Amygdala (tissue), 56 donors: ENCODE results near the gene CHST11.
A peak's percentile ranks its signal among the peaks of the same experiment; 100 is the strongest.
"Not testable (repeated sequence)": the region's sequence is repeated elsewhere in the genome, so short reads cannot be mapped to it uniquely, and the experiment has no call there.

Experiments
- DNase-seq, 56 donors: peaks; one replicate each; lab custom pipeline; 2025; lab: John Stamatoyannopoulos, UW

The CHST11 gene

GRCh38 chr12:104741497-104742367, 285.0 kb downstream of the CHST11 start:
- DNase-seq: no peak

GRCh38 chr12:104742551-104743201, 285.9 kb downstream of the CHST11 start:
- DNase-seq: peak in 52 of 56 donors; percentile 11 to 94 (median 68)

DNA sequence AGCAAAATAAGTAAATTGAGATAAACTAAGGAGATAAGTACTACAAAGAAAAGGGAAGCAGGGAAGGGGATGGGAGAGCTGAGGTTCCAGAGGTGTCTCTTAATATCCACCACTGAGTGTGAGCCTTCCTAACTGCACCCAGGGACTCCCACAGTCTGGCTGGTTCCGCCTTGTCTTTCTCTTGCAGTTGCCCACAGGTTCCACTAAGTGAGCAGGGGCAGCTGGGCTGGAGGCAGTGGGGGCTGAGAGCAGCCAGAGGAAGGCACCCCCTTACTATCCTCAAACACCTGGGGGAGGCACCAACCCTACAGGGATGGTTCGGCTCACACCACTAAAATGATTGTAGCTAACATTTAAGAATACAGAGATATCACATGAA, 286.4 kb downstream of the CHST11 start:
- peak in 1 of 56 donors; percentile 7 for DNase-seq

DNA sequence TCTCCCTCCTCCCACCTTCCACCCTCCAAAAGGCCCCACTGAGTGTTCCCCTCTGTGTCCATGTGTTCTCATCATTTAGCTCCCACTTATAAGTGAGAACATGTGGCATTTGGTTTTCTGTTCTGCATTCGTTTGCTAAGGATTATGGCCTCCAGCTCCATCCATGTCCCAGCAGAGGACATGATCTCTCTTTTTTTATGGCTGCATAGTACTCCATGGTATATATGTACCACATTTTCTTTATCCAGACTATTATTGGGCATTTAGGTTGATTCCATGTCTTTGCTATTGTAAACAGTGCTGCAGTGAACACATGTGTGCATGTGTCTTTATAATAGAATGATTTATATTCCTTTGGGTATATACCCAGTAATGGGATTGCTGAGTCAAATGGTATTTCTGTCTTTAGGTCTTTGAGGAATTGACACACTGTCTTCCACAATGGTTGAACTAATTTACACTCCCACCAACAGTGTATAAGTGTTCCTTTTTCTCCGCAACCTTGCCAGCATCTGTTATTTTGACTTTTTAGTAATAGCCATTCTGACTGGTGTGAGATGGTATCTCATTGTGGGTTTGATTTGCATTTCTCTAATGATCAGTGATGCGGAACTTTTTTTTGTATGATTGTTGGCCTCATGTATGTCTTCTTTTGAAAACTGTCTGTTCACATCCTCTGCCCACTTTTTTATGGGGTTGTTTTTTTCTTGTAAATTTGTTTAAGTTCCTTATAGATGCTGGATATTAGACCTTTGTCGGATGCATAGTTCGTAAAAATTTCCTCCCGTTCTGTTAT, 287.2 kb downstream of the CHST11 start:
- DNase-seq: not testable (repeated sequence)

DNA sequence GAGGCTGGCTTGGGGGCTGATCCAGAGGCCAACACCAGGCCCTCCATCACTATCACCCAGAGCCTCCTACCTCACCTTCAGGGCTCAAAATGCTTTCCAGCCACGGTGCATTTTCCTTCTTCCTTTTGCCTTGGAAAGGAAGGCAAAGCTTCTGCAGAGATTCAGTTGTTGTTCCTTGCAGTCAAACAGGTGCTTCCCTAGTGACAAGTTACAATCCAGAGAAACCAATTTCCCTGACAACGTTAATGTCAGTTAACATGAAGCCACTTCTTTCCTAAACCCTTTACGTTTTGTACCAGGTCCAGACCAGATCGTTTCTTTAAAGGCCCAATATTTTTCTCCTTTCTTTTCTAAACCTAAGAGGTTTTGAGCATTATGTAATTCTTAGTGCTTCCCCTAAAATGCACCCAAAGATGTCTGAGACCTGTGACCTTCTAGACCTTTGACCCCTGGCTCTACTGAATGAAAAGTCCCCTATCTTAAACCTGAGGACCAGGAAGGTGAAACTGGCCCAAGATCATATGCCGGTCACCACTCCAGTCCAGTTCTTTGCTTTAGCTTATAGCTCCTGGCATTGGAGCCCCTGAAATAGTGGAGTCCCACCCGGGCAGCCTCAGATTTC, 289.8 kb downstream of the CHST11 start:
- no peak for DNase-seq

DNA sequence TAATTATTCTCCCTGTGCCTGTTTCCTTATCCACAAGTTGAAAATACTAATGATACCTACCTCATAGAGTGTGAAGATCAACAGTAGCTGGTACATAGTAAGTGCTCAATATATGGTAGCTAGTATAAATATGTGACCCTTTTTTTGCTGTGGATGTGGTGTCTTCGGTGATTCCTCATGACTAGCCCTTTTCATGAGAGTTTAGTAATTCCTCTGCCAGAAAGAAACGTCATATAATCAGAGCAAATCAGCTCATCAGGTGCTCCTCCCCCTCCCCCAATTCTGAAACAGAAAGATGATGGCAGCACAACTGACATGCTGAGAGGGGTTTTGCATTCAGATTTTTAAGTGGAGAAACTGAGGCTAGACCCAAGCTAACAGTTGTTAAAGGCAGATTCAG, 290.6 kb downstream of the CHST11 start:
- no peak for DNase-seq

GRCh38 chr12:104747955-104748354, 291.2 kb downstream of the CHST11 start:
- DNase-seq: peak in 2 of 56 donors; percentile 12 to 28

DNA sequence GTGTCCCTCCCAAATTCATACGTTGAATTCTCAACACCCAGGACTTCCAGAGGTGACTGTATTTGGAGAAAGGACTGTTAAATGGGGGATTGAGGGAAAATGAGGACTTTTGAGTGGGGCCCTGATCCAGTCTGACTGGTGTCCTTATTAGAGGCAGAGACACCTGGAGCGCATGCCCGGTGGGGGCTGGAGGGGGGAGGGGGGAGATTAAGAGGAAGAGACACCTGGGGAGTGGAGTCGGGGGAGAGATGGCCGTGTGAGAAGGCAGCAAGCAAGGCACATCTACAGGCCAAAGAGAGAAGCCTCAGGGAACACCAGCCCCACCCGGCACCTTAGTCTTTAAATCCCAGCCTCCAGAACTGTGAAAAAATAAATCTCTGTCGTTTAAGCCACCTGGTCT, 291.6 kb downstream of the CHST11 start:
- no peak for DNase-seq

- no peak for DNase-seq
Measured at GRCh38 chr12:104748790-104749189, 292.0 kb downstream of the CHST11 start.

- DNase-seq: no peak
Measured at GRCh38 chr12:104749545-104749944, 292.8 kb downstream of the CHST11 start.

GRCh38 chr12:104750061-104750460, 293.3 kb downstream of the CHST11 start:
- peak in 3 of 56 donors; percentile 6 to 40 (median 29) for DNase-seq

GRCh38 chr12:104751120-104751519, 294.4 kb downstream of the CHST11 start:
- DNase-seq: no peak

DNA sequence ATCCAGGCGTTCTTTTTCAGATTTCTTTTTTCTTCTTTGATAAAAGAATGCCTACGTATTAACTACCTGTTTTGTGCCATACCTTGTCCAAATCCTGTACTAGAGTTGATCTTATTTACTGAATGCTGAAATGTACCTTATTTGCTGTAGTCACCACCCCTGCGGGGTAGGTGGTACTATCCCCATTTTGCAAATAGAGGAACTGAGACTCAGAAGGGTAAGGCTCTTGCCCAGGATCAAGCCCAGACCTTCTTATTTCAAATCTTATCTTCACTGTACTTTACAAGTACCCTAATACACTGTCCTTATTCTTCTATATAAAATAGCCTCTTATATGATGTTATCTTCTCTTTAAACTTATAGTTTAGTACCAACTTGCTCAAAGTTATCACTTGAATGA, 294.8 kb downstream of the CHST11 start:
- no peak for DNase-seq

- DNase-seq: no peak
Measured at GRCh38 chr12:104752016-104752415, 295.3 kb downstream of the CHST11 start.

DNA sequence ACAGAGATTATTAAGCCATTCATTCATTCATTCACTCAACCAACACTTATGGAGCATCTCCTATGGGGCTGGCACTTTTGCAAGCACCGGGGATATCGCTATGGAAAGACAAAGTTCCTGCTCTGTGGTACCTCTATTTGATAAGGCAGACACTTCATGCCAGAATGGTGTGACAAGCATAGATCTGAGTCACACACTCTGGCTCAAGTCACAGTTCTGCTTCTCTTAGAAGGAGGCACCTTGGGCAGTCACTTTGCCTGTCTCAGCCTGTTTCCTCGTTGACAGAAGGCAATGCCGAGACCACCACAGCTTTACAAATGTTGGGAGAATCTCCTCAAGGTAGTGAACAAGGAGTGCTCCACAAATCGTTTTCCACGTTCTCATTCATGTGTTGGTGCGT, 296.1 kb downstream of the CHST11 start:
- no peak for DNase-seq

DNA sequence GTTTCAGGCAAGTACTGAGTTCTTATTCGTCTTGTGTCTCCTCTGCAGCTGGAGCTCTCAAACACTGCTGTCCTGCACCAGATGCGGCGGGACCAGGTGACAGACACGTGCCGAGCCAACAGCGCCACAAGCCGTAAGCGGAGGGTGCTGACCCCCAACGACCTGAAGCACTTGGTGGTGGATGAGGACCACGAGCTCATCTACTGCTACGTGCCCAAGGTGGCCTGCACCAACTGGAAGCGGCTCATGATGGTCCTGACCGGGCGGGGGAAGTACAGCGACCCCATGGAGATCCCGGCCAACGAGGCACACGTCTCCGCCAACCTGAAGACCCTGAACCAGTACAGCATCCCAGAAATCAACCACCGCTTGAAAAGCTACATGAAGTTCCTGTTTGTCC, 300.2 kb downstream of the CHST11 start:
- no peak for DNase-seq

DNA sequence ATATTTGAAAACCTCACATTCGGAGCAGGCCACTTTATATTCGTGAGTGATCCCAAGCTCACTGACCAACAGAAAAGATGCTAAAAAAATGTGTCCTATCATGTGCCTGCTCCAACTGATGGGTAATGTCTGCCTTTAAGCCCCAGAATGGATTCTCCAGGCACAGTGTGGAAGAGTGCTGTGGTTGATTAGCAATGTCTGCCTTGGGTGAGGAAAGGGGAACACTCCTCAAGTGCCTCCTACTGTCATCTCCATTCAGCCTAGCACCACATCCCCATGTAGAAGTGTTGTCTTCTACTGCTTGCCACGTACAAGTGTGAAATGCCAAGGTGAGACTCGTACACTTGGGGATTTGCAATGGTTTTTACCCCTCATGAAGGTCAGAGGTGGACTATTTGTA, 302.0 kb downstream of the CHST11 start:
- DNase-seq: no peak

- DNase-seq: no peak
Measured at GRCh38 chr12:104761091-104761490, 304.3 kb downstream of the CHST11 start.

DNA sequence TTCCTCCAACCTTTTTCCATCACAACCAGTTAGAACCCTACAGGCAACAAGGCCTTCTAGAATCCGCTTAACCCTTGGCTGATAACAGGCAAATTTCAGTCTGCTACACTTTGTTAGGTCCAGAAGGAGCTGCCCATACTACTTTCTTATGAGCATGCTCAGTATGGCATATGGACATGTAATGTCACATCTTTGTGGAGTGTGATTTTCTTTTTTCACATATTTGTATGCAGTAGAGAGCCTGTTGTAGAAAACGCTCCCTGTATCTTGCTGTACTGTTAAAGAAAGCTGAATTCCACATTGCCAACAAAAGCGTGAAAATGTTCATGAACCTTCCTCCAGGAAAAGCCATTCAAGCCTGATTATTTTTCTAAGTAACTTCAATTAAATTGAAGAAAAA, 304.9 kb downstream of the CHST11 start:
- no peak for DNase-seq

DNA sequence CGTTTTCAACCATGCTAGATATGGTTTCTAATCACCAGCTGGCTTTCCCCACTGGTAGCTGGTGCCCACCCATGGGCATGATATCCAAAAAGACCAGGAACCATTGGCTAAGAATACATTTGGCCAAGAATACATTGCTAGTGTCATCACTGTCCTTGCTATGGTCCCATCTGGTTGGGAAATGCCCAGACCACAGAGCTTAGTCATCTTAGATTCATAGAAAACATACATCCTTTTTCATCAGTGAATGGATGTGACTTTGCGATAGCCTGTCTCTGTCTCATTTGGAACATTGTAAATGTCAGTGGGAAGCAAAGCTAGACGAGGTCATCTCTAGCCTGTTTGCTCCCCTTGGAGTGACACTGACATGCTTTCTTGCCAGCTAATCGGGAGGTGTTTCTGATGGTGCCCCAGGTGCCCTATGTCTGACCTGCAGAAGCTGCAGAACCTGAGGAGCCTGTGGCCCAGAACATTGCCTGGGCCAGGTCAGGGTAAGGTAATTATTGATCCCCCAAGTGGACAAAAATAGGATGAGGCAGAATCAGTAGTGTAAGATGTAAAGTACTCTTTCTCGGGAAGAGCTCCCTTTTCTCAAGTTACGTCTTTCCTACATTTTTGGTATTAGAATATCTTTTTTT, 306.5 kb downstream of the CHST11 start:
- DNase-seq: no peak
